Measurements from ENCODE around the gene EHHADH. TPM values are rescaled to one million over a fixed set of nuclear protein-coding genes. Genes with fewer than 3 reads are reported as not detected.

Gene EHHADH
- total and polyA plus RNA-seq, 9 of the 15 experiments (the other 6 are each of a cell fraction or from before 2014, with no cell fraction given) = 3.6 to 6.4 (median 5.4) TPM

DNA sequence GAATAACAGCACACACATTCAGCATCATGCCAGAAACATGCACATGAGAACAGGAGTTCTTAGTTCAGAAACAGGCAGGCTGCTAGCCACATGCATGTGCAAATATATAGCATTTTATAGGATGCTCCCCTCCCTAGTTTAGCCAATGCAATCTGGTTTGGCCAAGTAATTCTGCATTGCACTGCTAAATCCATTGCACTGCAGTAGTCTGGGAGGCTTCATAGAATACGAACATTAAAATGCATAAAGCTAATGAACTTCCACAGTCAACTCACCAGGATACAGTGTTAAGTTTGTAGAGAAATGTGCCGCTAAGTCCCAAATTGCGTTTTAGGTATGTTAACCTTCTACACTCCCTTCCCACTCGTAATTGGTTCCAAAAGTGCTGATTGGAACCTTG, 41.8 kb downstream of the EHHADH start:
- H3K27me3 ChIP-seq (ENCODE audit: control insufficient read depth in 2 of 2, insufficient read depth in 2 of 2, low read length in 2 of 2) = no peaks in the 10 kb centered on the region
- ATAC-seq (no peak), FAIRE-seq (no peak), DNase-seq (ENCODE audit: extremely low read depth in 1 of 4, low spot score in 3 of 4) (no peak)
- H3K4me1 ChIP-seq (replicated peaks in 1 of 2; ENCODE audit: control insufficient read depth in 2 of 2, insufficient read depth in 2 of 2, low read length in 2 of 2) = no peaks in the 10 kb centered on the region
- POLR2A ChIA-PET = no interaction called here
- H2AFZ ChIP-seq (ENCODE audit: low read depth, low read length) = no peak overlapping the region
- WGBS (ENCODE audit: insufficient coverage, low coverage, missing lambda C conversion rate) = 27% methylated on average over 4 of the region's 4 CpGs
- CTCF ChIA-PET (ENCODE audit: low intra/inter-chr PET ratio) = no interaction called here
- H3K9ac ChIP-seq (ENCODE audit: insufficient read depth in 1 of 2, low read depth in 2 of 2, low read length in 2 of 2) = no peak overlapping the region
- no peak overlapping the region for H3K27ac ChIP-seq (ENCODE audit: extremely low read depth, low read depth, low read length)
- BruUV-seq (replicated peaks) = no TSS peak
- TF ChIP-seq, protein P1, sequence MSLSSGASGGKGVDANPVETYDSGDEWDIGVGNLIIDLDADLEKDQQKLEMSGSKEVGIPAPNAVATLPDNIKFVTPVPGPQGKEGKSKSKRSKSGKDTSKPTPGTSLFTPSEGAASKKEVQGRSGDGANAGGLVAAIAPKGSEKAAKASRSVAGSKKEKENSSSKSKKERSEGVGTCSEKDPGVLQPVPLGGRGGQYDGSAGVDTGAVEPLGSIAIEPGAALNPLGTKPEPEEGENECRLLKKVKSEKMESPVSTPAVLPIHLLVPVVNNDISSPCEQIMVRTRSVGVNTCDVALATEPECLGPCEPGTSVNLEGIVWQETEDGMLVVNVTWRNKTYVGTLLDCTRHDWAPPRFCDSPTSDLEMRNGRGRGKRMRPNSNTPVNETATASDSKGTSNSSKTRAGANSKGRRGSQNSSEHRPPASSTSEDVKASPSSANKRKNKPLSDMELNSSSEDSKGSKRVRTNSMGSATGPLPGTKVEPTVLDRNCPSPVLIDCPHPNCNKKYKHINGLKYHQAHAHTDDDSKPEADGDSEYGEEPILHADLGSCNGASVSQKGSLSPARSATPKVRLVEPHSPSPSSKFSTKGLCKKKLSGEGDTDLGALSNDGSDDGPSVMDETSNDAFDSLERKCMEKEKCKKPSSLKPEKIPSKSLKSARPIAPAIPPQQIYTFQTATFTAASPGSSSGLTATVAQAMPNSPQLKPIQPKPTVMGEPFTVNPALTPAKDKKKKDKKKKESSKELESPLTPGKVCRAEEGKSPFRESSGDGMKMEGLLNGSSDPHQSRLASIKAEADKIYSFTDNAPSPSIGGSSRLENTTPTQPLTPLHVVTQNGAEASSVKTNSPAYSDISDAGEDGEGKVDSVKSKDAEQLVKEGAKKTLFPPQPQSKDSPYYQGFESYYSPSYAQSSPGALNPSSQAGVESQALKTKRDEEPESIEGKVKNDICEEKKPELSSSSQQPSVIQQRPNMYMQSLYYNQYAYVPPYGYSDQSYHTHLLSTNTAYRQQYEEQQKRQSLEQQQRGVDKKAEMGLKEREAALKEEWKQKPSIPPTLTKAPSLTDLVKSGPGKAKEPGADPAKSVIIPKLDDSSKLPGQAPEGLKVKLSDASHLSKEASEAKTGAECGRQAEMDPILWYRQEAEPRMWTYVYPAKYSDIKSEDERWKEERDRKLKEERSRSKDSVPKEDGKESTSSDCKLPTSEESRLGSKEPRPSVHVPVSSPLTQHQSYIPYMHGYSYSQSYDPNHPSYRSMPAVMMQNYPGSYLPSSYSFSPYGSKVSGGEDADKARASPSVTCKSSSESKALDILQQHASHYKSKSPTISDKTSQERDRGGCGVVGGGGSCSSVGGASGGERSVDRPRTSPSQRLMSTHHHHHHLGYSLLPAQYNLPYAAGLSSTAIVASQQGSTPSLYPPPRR (CRISPR knock-in tag; IDR thresholded peaks at IDR 0.05; ENCODE audit: borderline replicate concordance) = no peak
- TF ChIP-seq ZFP36 (IDR thresholded peaks at IDR 0.05; ENCODE audit: low read depth, low read length, partially characterized antibody) = no peak
- no peak for TF ChIP-seq GTF2F1 (IDR thresholded peaks at IDR 0.05; ENCODE audit: low read depth, low read length)
- TF ChIP-seq ZNF507 (tag; conservative IDR thresholded peaks at IDR 0.05) = no peak
- no peak for TF ChIP-seq CXXC5 (CRISPR knock-in tag; IDR thresholded peaks at IDR 0.05)
- TF ChIP-seq ZNF707 (CRISPR knock-in tag; conservative IDR thresholded peaks at IDR 0.05) = no peak
- no peak for TF ChIP-seq THRAP3 (IDR thresholded peaks at IDR 0.05; ENCODE audit: borderline replicate concordance)
- no peak for TF ChIP-seq SNIP1 (IDR thresholded peaks at IDR 0.05; ENCODE audit: low read depth)
- TF ChIP-seq DPF2 (IDR thresholded peaks at IDR 0.05) = no peak
- H3K4me3 ChIP-seq = no peak overlapping the region
- in situ Hi-C loops (cut with MboI) = no loop called here
- intact Hi-C loops (cut with micrococcal nuclease) = no loop called here
- H3K36me3 ChIP-seq (ENCODE audit: control insufficient read depth, insufficient read depth, low read length) = no peaks in the 10 kb centered on the region; the same call in 2 of the 3 replicates
- no peak overlapping the region for H3K4me2 ChIP-seq (ENCODE audit: insufficient read depth, low read length)
- no peaks in the 10 kb centered on the region for H3K9me1 ChIP-seq (ENCODE audit: control insufficient read depth, insufficient read depth, low read length)
- H4K20me1 ChIP-seq (replicated peaks; ENCODE audit: control insufficient read depth, insufficient read depth, low read length) = no peaks in the 10 kb centered on the region
- H3K9me3 ChIP-seq (replicated peaks; ENCODE audit: control insufficient read depth, insufficient read depth, low read depth, low read length) = no peaks in the 10 kb centered on the region
- H3K79me2 ChIP-seq (ENCODE audit: control insufficient read depth, insufficient read depth, low read length) = no peaks in the 10 kb centered on the region

Data from K562 (cell line).